Osteocyte (in vitro differentiated cells): ENCODE results near the gene PRH1. TPM values are rescaled to one million over a fixed set of nuclear protein-coding genes. Genes with fewer than 3 reads are reported as not detected.

Source experiments
- DNase-seq: peaks from one replicate; pipeline ENCODE4 v3.0.0; 2021; ENCODE audit warnings: mixed read lengths; ENCODE audit not compliant: unreplicated experiment; ENCODE audit errors: extremely low spot score
- H3K27ac Mint-ChIP-seq: one replicate; pipeline ENCODE4 v1.8.0; 2021; ENCODE audit warnings: mild to moderate bottlenecking, mixed read lengths; ENCODE audit not compliant: unreplicated experiment
- H3K27me3 Mint-ChIP-seq: one replicate; pipeline ENCODE4 v1.8.0; 2021; ENCODE audit warnings: mixed read lengths; ENCODE audit not compliant: unreplicated experiment
- H3K36me3 Mint-ChIP-seq: one replicate; pipeline ENCODE4 v1.8.0; 2021; ENCODE audit warnings: mixed read lengths; ENCODE audit not compliant: unreplicated experiment
- H3K4me1 Mint-ChIP-seq: one replicate; pipeline ENCODE4 v1.8.0; 2021; ENCODE audit warnings: mixed read lengths; ENCODE audit not compliant: unreplicated experiment
- H3K4me3 Mint-ChIP-seq: one replicate; pipeline ENCODE4 v1.8.0; 2021; ENCODE audit warnings: mild to moderate bottlenecking, moderate library complexity, mixed read lengths; ENCODE audit not compliant: unreplicated experiment
- H3K9me3 Mint-ChIP-seq: one replicate; pipeline ENCODE4 v1.8.0; 2021; ENCODE audit warnings: mixed read lengths; ENCODE audit not compliant: unreplicated experiment
- long read RNA-seq: library from polyadenylated mRNA; unstranded; transcript quantifications from one replicate; pipeline ENCODE4 v2.0.0, GENCODE V29; 2021
- total RNA-seq: library from RNA; stranded (reverse); gene quantifications from 2 replicates; pipeline ENCODE4 v1.2.1, GENCODE V29; 2021
- TF ChIP-seq, protein P1 (sequence below): fragments of 200-600 bp; sonication (generic); IDR thresholded peaks from 2 replicates; pipeline ENCODE4 v1.5.0; 2021; ENCODE audit warnings: antibody characterized with exemption, mild to moderate bottlenecking, moderate library complexity

PRH1 gene
- total RNA-seq, result 18.4 and 19.1 TPM in 2 replicates
- long read RNA-seq, partial matches to known transcripts, result 0 of 1 reads
- long read RNA-seq, other reads (novel, unspliced or antisense), result 0 of 1 reads

DNA sequence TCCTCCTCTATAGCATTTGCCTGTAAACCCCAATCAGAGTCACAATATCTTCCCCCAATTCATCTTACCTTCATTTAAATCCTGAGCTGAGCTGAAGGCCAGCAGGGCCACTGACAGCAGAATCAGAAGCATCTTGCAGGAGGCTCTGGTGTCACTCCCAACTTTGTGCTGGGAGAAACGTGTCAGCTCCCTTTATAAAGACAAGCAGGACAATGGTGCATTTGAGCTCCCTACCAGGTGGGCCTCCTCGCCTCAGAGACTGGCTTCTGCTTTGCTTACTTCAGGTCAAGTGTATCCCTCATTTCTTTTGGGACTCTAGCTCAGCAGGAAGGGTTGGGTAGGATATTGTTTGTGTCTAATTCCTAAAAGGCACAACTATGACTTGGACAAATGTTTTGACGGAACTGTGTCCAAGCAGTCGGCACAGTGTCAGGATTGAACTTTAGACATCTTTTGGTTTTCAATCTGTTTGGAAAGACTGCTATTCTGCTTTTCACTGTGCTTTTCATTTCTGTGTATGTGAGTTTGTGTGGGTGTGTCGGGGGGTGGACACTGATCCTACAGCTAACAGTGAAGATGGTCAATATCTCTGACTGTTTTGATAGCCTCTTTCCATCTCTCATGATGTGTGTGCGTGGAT is at the start of gene PRH1:
TSS of gene PRH1 (minus strand) at position 170 of the 640 bp plus-strand sequence. CDS start at position 132, 38 bp downstream.
- Mint-ChIP-seq H3K4me3 (no peak within 1 kb of the TSS), H3K4me1 (no peaks in the 10 kb centered on the region), H3K27me3 (no peaks in the 10 kb centered on the region), H3K36me3 (peaks cover 13% of the 10 kb centered on the region), H3K9me3 (peaks cover 4% of the 10 kb centered on the region), H3K27ac (no peak within 1 kb of the TSS)
- DNase-seq, result no peak
- TF ChIP-seq, protein P1, sequence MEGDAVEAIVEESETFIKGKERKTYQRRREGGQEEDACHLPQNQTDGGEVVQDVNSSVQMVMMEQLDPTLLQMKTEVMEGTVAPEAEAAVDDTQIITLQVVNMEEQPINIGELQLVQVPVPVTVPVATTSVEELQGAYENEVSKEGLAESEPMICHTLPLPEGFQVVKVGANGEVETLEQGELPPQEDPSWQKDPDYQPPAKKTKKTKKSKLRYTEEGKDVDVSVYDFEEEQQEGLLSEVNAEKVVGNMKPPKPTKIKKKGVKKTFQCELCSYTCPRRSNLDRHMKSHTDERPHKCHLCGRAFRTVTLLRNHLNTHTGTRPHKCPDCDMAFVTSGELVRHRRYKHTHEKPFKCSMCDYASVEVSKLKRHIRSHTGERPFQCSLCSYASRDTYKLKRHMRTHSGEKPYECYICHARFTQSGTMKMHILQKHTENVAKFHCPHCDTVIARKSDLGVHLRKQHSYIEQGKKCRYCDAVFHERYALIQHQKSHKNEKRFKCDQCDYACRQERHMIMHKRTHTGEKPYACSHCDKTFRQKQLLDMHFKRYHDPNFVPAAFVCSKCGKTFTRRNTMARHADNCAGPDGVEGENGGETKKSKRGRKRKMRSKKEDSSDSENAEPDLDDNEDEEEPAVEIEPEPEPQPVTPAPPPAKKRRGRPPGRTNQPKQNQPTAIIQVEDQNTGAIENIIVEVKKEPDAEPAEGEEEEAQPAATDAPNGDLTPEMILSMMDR, result no peak

DNA sequence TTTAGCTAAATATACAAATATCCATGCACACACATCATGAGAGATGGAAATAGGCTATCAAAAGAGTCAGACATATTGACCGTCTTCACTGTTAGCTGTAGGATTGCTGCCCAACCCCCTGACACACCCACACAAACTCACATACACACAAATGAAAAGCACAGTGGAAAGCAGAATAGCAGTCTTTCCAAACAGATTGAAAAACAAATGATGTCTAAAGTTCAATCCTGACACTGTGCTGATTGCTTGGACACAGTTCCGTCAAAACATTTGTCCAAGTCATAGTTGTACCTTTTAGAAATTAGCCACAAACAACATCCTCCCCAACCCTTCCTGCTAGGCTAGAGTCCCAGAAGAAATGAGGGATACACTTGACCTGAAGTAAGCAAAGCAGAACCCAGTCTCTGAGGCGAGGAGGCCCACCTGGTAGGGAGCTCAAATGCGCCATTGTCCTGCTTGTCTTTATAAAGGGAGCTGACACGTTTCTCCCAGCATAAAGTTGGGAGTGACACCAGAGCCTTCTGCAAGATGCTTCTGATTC is 44.8 kb upstream of the PRH1 start, which contains the start of gene PRH2:
TSS of gene PRH2 (plus strand) at position 491 of the 541 bp plus-strand sequence. CDS start at position 529, 38 bp downstream.
- TF ChIP-seq, protein P1, result no peak
- Mint-ChIP-seq H3K27me3 (no peaks in the 10 kb centered on the region), H3K4me3 (no peak within 1 kb of the TSS), H3K9me3 (no peaks in the 10 kb centered on the region), H3K4me1 (no peaks in the 10 kb centered on the region), H3K36me3 (peaks cover 5% of the 10 kb centered on the region), H3K27ac (no peak within 1 kb of the TSS)
- no peak for DNase-seq

- H3K4me3 Mint-ChIP-seq, result no peak overlapping the region
- peaks cover 5% of the 10 kb centered on the region for H3K36me3 Mint-ChIP-seq
- no peak for DNase-seq
- H3K27me3 Mint-ChIP-seq, result no peaks in the 10 kb centered on the region
- H3K4me1 Mint-ChIP-seq, result no peaks in the 10 kb centered on the region
- TF ChIP-seq, protein P1, result no peak
- H3K27ac Mint-ChIP-seq, result no peak overlapping the region
- no peaks in the 10 kb centered on the region for H3K9me3 Mint-ChIP-seq
Measured at GRCh38 chr12:10926269-10926668, 42.2 kb upstream of the PRH1 start.

DNA sequence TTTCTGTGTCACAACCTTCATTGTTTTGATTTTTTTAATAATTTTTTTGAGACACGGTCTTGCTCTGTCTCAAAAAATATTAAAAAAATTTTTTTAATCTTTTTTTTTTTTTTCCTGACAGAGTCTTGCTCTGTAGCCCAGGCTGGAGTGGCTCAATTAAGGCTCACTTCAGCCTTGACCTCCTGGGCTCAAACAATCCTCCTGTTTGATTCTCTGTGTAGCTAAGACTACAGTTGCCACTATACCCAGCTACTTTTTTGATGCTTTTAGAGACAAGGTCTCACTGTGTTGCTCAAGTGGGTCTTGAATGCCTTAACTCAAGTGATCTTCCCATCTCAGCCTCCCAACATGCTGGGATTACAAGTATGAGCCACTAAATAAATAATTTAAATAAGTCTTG is 35.8 kb upstream of the PRH1 start:
- no peak for DNase-seq
- Mint-ChIP-seq H3K9me3 (peaks cover 3% of the 10 kb centered on the region), H3K4me1 (no peaks in the 10 kb centered on the region), H3K27me3 (no peaks in the 10 kb centered on the region), H3K36me3 (no peaks in the 10 kb centered on the region), H3K27ac (no peak overlapping the region), H3K4me3 (no peak overlapping the region)
- TF ChIP-seq, protein P1, result no peak

DNA sequence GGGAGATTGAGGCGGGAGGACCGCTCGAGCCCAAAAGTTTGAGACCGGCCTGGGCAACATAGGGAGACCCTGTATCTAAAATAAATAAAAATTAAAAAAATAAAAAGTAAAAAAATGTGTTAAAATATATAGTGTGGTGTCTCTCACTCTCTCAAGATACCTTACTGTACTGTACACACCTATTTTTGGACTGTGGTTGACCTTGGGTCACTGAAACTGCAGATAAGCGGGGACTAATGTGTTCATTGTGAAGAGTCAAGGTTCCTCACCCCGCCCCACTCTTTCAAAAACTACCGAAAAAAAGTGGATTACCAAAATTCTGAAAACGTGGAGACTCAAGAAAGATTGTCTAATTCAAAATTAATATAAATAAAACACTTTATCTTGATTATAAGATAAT is 26.3 kb upstream of the PRH1 start:
- peaks cover 6% of the 10 kb centered on the region for H3K9me3 Mint-ChIP-seq
- H3K4me3 Mint-ChIP-seq, result no peak overlapping the region
- TF ChIP-seq, protein P1, result no peak
- no peak overlapping the region for H3K27ac Mint-ChIP-seq
- DNase-seq, result no peak
- H3K4me1 Mint-ChIP-seq, result no peaks in the 10 kb centered on the region
- peaks cover 3% of the 10 kb centered on the region for H3K36me3 Mint-ChIP-seq
- H3K27me3 Mint-ChIP-seq, result no peaks in the 10 kb centered on the region
